Measurements from ENCODE around the gene BAIAP3.

The BAIAP3 gene

GRCh38 chr16:1323296-1324239 is 9.9 kb upstream of the BAIAP3 start:
- H3K4me3 Mint-ChIP-seq = no peak overlapping the region
- H3K36me3 Mint-ChIP-seq (ENCODE audit: low read depth) = peaks cover 33% of the 10 kb centered on the region
- H3K4me1 Mint-ChIP-seq = peaks cover 4% of the 10 kb centered on the region
- no peak overlapping the region for H3K27ac Mint-ChIP-seq
- DNase-seq = no peak
- TF ChIP-seq CTCF (IDR thresholded peaks at IDR 0.05) = no peak
- no peaks in the 10 kb centered on the region for H3K9me3 Mint-ChIP-seq
- H3K27me3 Mint-ChIP-seq (ENCODE audit: low read depth, poor library complexity) = no peaks in the 10 kb centered on the region

DNA sequence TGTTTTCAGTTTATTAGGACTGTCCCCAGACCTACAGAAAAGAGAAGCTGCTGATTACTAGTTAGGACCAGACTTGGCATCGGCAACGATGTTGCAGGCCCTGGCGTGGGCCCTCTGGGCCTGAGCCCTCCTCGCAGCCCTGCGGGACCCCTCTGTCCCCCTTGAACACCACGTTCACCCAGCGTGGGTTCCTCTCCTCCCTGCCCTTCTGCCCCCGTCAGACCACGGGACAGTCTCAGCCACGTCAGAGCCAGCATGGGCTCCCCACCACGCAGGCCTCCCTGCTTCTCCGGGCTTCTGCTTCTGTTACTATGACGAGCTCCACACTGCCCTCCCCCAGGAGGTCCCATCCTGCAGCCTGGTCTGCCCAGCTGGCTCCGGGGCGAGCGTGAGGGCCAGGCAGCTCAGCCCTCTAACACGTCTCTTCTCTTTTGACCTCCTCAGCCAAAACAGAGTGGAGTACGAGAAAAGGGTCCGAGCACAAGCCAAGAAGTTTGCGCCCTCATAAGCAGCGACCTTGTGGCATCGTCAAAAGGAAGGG is 9.1 kb upstream of the BAIAP3 start:
- peaks cover 3% of the 10 kb centered on the region for H3K27me3 Mint-ChIP-seq (ENCODE audit: low read depth, poor library complexity)
- peaks cover 4% of the 10 kb centered on the region for H3K4me1 Mint-ChIP-seq
- H3K27ac Mint-ChIP-seq = peak overlapping the region; percentile 59
- TF ChIP-seq CTCF (IDR thresholded peaks at IDR 0.05) = no peak
- H3K9me3 Mint-ChIP-seq = no peaks in the 10 kb centered on the region
- no peak for DNase-seq
- H3K4me3 Mint-ChIP-seq = no peak overlapping the region
- peaks cover 26% of the 10 kb centered on the region for H3K36me3 Mint-ChIP-seq (ENCODE audit: low read depth)

DNA sequence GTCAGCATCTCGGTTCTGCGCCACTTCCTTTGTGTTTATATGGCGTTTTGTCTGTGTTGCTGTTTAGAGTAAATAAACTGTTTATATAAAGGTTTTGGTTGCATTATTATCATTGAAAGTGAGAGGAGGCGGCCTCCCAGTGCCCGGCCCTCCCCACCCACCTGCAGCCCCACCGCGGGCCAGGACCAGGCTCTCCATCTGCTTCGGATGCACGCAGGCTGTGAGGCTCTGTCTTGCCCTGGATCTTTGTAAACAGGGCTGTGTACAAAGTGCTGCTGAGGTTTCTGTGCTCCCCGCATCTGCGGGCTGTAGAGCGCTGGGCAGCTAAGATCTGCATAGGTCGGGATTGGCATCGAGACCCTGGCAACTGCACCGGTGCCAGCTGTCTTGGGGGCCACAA is 8.2 kb upstream of the BAIAP3 start:
- DNase-seq = no peak
- no peak for TF ChIP-seq CTCF (IDR thresholded peaks at IDR 0.05)
- H3K36me3 Mint-ChIP-seq (ENCODE audit: low read depth) = peaks cover 17% of the 10 kb centered on the region
- no peak overlapping the region for H3K4me3 Mint-ChIP-seq
- peaks cover 8% of the 10 kb centered on the region for H3K27me3 Mint-ChIP-seq (ENCODE audit: low read depth, poor library complexity)
- peaks cover 4% of the 10 kb centered on the region for H3K4me1 Mint-ChIP-seq
- H3K9me3 Mint-ChIP-seq = no peaks in the 10 kb centered on the region
- no peak overlapping the region for H3K27ac Mint-ChIP-seq

DNA sequence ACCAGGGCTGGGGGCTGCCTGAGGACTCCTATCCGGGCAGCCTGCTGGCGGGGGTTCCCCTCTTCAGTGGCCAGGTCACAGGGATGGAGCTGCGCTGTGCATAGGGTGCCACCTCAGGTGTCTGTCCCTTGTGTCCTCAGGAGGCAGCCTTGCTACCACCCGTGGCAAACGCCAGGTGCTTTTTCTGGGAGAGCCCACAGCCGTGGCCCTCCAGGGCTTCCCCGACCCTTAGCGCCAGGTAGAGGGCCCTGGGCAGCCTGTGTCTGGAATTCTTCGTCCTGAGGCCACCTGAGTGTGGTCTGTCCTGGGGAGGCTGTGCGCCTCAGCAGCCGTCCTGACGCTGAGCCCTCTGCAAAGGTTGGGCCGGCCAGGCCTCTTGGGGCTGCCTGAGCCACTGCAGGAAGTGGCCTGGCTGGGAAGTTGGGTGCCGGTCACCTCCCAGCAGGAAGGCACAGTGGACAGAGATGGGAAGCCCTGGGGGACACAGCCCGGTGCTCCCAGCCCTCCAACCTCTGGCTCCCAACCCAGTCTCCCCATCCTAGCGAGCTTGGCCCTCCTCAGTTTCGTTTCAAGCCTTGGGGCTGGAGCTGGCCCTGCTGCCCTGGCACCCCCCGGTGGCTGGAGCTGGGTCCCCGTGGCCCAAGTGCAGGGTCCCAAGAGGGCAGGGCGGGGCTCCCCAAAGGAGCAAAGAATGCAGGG is 7.6 kb upstream of the BAIAP3 start:
- Mint-ChIP-seq H3K4me1 (peaks cover 4% of the 10 kb centered on the region), H3K36me3 (ENCODE audit: low read depth) (peaks cover 13% of the 10 kb centered on the region), H3K27ac (no peak overlapping the region), H3K9me3 (no peaks in the 10 kb centered on the region), H3K4me3 (no peak overlapping the region), H3K27me3 (ENCODE audit: low read depth, poor library complexity) (peaks cover 8% of the 10 kb centered on the region)
- DNase-seq = no peak
- no peak for TF ChIP-seq CTCF (IDR thresholded peaks at IDR 0.05)

DNA sequence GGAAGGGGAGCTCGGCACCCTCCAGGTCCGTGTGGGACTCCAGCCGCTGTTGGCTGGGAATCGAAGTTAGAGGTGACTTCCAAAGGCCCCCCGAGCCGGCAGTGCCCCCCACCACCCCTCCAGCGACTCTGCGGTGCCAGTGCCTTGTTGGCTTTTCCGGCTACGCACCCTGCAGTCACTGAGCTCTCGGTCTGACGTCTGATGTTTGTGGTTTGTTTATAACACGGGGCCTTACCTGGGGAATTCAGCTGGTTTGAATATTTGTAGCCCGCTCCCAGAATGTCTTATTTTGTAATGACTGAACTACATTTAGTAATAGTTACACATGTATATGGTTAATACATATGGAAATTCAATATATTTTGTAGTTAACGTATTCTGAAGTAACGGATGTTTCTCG is 7.1 kb upstream of the BAIAP3 start:
- H3K4me3 Mint-ChIP-seq = no peak overlapping the region

More for the DNA sequence above, 7.1 kb upstream of the BAIAP3 start:
- TF ChIP-seq CTCF (IDR thresholded peaks at IDR 0.05) = no peak
- Mint-ChIP-seq H3K27ac (peak overlapping the region; percentile 88), H3K36me3 (ENCODE audit: low read depth) (peaks cover 13% of the 10 kb centered on the region), H3K9me3 (no peaks in the 10 kb centered on the region), H3K4me1 (peaks cover 6% of the 10 kb centered on the region), H3K27me3 (ENCODE audit: low read depth, poor library complexity) (peaks cover 11% of the 10 kb centered on the region)
- DNase-seq = no peak
